Measurements from ENCODE around the gene RIN3. TPM values are rescaled to one million over a fixed set of nuclear protein-coding genes. Genes with fewer than 3 reads are reported as not detected.
"Not testable (repeated sequence)": the region's sequence is repeated elsewhere in the genome, so short reads cannot be mapped to it uniquely, and the experiment has no call there.

RIN3 gene
- total and polyA plus RNA-seq, 7 experiments from 2014 or later = 27.2 to 182 (median 114) TPM

DNA sequence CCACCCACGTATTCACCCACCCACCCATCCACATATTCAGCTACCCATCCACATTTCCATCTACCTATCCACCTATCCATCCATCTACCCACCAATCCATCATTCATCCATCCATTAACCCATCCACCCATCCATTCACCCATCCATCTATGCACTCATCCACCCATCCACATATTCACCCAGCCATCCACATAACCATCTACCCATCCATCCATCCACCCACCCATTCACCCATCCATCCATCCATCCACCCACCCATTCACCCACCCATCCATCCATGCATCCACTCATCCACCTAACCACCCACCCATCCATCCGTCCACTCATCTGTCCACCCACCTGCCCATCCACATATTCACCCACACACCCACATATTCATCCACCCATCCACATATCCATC lies 164.4 kb downstream of the RIN3 start:
- H3K4me1 ChIP-seq (ENCODE audit: control insufficient read depth in 2 of 2, insufficient read depth in 2 of 2, low read length in 2 of 2) = peaks cover 19 to 35% of the 10 kb centered on the region in 2 donors

DNA sequence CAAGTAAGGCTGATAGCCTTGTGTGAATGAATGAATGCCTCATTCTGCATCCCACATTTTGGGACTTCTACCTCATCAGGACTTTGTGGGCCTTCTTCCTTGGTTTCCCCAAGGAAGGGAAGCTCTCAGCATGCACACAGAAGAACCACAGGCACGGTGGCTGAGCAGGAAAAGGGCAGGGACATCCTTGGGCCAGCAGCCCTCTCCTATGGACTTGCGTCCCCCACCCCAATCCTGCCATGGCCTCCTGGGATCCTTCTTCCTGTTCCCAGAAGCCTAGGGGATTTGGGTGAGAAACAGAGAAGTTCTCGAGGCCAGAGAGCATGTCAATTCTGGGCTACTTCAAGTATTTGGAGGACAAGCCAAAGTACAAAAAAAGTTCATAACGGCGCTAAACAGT lies 165.2 kb downstream of the RIN3 start:
- ChIA-PET CTCF (interaction anchor here (1.4 kb wide), 1 partner anchor 68 kb away, joined by 4 read pairs; no protein-coding TSS in a partner anchor), POLR2A (interaction anchor here (1.1 kb wide), 1 partner anchor 26 kb away, joined by 3 read pairs; no protein-coding TSS in a partner anchor)
- peaks cover 0 to 70% (median 48%) of the 10 kb centered on the region in 5 donors for H3K36me3 Mint-ChIP-seq
- peaks cover 22 to 58% (median 46%) of the 10 kb centered on the region in 7 donors for H3K4me1 Mint-ChIP-seq
- peaks cover 19 to 35% of the 10 kb centered on the region in 2 donors for H3K4me1 ChIP-seq (ENCODE audit: control insufficient read depth in 2 of 2, insufficient read depth in 2 of 2, low read length in 2 of 2)
- H3K36me3 ChIP-seq (ENCODE audit: control insufficient read depth in 2 of 3, insufficient read depth in 3 of 3, low read length in 3 of 3) = peaks cover 0 to 91% (median 41%) of the 10 kb centered on the region in 3 experiments
- H3K27me3 Mint-ChIP-seq = no peaks in the 10 kb centered on the region
- peaks cover 0 to 5% (median 0%) of the 10 kb centered on the region in 11 donors for H3K9me3 Mint-ChIP-seq
- no peaks in the 10 kb centered on the region for H3K27me3 ChIP-seq (ENCODE audit: control insufficient read depth in 2 of 2, insufficient read depth in 2 of 2, low read length in 2 of 2)
- no peak for ATAC-seq
- H3K4me3 ChIP-seq (ENCODE audit: low read length) = no peak overlapping the region
- peak overlapping the region; percentile 14 for H3K27ac ChIP-seq (ENCODE audit: low read depth, low read length)
- H3K4me3 Mint-ChIP-seq = peak overlapping the region in 1 of 10 donors; percentile 31
- H3K27ac Mint-ChIP-seq = peak overlapping the region in 4 of 9 donors; percentile 33 to 78 (median 58)
- intact Hi-C loops (cut with micrococcal nuclease) = no loop called here
- no peaks in the 10 kb centered on the region for H3K9me3 ChIP-seq (ENCODE audit: control insufficient read depth in 2 of 3, low read length in 3 of 3)
- DNase-seq = no peak

More for the DNA sequence above, 164.4 kb downstream of the RIN3 start:
- Mint-ChIP-seq H3K4me3 (no peak overlapping the region), H3K27ac (peak overlapping the region in 7 of 9 donors; percentile 14 to 84 (median 67)), H3K9me3 (peaks cover 0 to 5% (median 0%) of the 10 kb centered on the region in 11 donors), H3K27me3 (no peaks in the 10 kb centered on the region), H3K36me3 (peaks cover 0 to 71% (median 48%) of the 10 kb centered on the region in 5 donors), H3K4me1 (peaks cover 23 to 58% (median 51%) of the 10 kb centered on the region in 7 donors)
- ChIA-PET CTCF (interaction anchor here (1.4 to 2.0 kb wide), 2 partner anchors 64 to 67 kb away, joined by 4 to 8 read pairs; no protein-coding TSS in a partner anchor), POLR2A (interaction anchor here (1.7 kb wide), 1 partner anchor 26 kb away, joined by 10 read pairs; no protein-coding TSS in a partner anchor)
- Histone ChIP-seq H3K36me3 (ENCODE audit: control insufficient read depth in 2 of 3, insufficient read depth in 3 of 3, low read length in 3 of 3) (peaks cover 0 to 90% (median 40%) of the 10 kb centered on the region in 3 experiments), H3K4me3 (ENCODE audit: low read length) (no peak overlapping the region), H3K27me3 (ENCODE audit: control insufficient read depth in 2 of 2, insufficient read depth in 2 of 2, low read length in 2 of 2) (no peaks in the 10 kb centered on the region), H3K9me3 (ENCODE audit: control insufficient read depth in 2 of 3, low read length in 3 of 3) (no peaks in the 10 kb centered on the region), H3K27ac (ENCODE audit: low read depth, low read length) (no peak overlapping the region)
- intact Hi-C loops (cut with micrococcal nuclease) = no loop called here
- ATAC-seq = no peak
- DNase-seq = no peak

DNA sequence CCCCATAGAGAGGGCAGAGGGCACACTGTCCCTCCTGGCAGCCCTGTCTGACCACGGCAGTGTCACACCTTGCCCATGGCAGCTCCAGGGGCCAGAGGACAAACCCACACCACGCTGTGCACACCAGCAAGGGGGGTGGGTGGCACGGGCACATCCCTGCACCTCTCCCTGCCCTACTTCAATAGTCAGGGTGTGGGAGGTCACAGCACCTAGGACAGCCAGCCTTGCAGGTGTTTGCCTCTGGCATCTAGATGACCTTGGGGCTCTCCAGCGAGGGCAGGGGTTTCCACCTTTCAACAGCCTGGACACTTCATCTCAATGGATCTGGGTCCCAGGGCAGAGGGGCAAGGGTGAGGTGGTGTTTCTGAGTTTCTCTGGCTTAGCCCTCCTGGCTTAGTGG lies 165.7 kb downstream of the RIN3 start:
- H3K9me3 ChIP-seq (ENCODE audit: control insufficient read depth in 2 of 3, low read length in 3 of 3) = no peaks in the 10 kb centered on the region
- intact Hi-C loops (cut with micrococcal nuclease) = no loop called here
- peaks cover 0 to 91% (median 41%) of the 10 kb centered on the region in 3 experiments for H3K36me3 ChIP-seq (ENCODE audit: control insufficient read depth in 2 of 3, insufficient read depth in 3 of 3, low read length in 3 of 3)

DNA sequence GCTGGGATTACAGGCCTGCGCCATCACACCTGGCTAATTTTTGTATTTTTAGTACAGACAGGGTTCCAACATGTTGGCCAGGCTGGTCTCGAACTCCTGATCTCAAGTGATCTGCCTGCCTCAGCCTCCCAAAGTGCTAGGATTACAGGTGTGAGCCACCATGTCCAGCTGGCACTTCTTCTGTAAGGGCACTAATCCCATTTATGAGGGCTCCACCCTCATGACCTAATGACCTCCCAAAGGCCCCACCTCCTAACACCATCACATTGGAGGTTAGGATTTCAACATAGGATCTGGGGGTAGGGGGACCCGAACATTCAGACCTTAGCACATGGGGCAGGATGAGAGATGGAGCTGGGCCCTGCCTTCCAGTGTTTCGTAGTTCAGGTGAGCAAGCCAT lies 166.7 kb downstream of the RIN3 start:
- H3K27ac Mint-ChIP-seq = peak overlapping the region in 5 of 9 donors; percentile 43 to 95 (median 77)
- H3K9me3 Mint-ChIP-seq; H3K9me3 ChIP-seq (ENCODE audit: control insufficient read depth in 2 of 3, low read length in 3 of 3); H3K27me3 Mint-ChIP-seq; H3K4me3 ChIP-seq (ENCODE audit: low read length); ATAC-seq; DNase-seq; H3K4me3 Mint-ChIP-seq; H3K27me3 ChIP-seq (ENCODE audit: control insufficient read depth in 2 of 2, insufficient read depth in 2 of 2, low read length in 2 of 2): not testable (repeated sequence)
- CTCF ChIA-PET = interaction anchor here (1.3 to 4.2 kb wide), 7 partner anchors 11 to 94 kb away, joined by 3 to 37 read pairs (median 7); no protein-coding TSS in a partner anchor
- Histone ChIP-seq H3K27ac (ENCODE audit: low read depth, low read length) (peak overlapping the region; percentile 63), H3K36me3 (ENCODE audit: control insufficient read depth in 2 of 3, insufficient read depth in 3 of 3, low read length in 3 of 3) (peaks cover 0 to 98% (median 47%) of the 10 kb centered on the region in 3 experiments), H3K4me1 (ENCODE audit: control insufficient read depth in 2 of 2, insufficient read depth in 2 of 2, low read length in 2 of 2) (peaks cover 19 to 30% of the 10 kb centered on the region in 2 donors)
- POLR2A ChIA-PET = interaction anchor here (0.5 to 1.9 kb wide), 5 partner anchors 10 to 65 kb away, joined by 3 to 4 read pairs (median 3); no protein-coding TSS in a partner anchor
- peaks cover 22 to 48% (median 32%) of the 10 kb centered on the region in 7 donors for H3K4me1 Mint-ChIP-seq
- intact Hi-C loops (cut with micrococcal nuclease) = loop anchor here (2.0 to 10.0 kb wide), 7 partner anchors 30 to 546 kb away; partner anchors contain the start of genes RIN3 (in 2 of the 2) and SLC24A4 (in 1 of the 2)
- H3K36me3 Mint-ChIP-seq = peaks cover 0 to 62% (median 48%) of the 10 kb centered on the region in 5 donors

More for the DNA sequence above, 165.7 kb downstream of the RIN3 start:
- H3K4me3 ChIP-seq (ENCODE audit: low read length) = no peak overlapping the region
- H3K4me1 ChIP-seq (ENCODE audit: control insufficient read depth in 2 of 2, insufficient read depth in 2 of 2, low read length in 2 of 2) = peaks cover 19 to 35% of the 10 kb centered on the region in 2 donors
- Mint-ChIP-seq H3K4me1 (peaks cover 22 to 55% (median 41%) of the 10 kb centered on the region in 7 donors), H3K36me3 (peaks cover 0 to 66% (median 48%) of the 10 kb centered on the region in 5 donors), H3K27ac (peak overlapping the region in 6 of 9 donors; percentile 5 to 95 (median 38)), H3K4me3 (no peak overlapping the region), H3K27me3 (no peaks in the 10 kb centered on the region), H3K9me3 (peaks cover 0 to 5% (median 0%) of the 10 kb centered on the region in 11 donors)
- POLR2A ChIA-PET = interaction anchor here (1.1 kb wide), 1 partner anchor 26 kb away, joined by 3 read pairs; no protein-coding TSS in a partner anchor
- CTCF ChIA-PET = no interaction called here
- ATAC-seq (no peak), DNase-seq (no peak)
- H3K27me3 ChIP-seq (ENCODE audit: control insufficient read depth in 2 of 2, insufficient read depth in 2 of 2, low read length in 2 of 2) = no peaks in the 10 kb centered on the region
- peak overlapping the region; percentile 14 for H3K27ac ChIP-seq (ENCODE audit: low read depth, low read length)

DNA sequence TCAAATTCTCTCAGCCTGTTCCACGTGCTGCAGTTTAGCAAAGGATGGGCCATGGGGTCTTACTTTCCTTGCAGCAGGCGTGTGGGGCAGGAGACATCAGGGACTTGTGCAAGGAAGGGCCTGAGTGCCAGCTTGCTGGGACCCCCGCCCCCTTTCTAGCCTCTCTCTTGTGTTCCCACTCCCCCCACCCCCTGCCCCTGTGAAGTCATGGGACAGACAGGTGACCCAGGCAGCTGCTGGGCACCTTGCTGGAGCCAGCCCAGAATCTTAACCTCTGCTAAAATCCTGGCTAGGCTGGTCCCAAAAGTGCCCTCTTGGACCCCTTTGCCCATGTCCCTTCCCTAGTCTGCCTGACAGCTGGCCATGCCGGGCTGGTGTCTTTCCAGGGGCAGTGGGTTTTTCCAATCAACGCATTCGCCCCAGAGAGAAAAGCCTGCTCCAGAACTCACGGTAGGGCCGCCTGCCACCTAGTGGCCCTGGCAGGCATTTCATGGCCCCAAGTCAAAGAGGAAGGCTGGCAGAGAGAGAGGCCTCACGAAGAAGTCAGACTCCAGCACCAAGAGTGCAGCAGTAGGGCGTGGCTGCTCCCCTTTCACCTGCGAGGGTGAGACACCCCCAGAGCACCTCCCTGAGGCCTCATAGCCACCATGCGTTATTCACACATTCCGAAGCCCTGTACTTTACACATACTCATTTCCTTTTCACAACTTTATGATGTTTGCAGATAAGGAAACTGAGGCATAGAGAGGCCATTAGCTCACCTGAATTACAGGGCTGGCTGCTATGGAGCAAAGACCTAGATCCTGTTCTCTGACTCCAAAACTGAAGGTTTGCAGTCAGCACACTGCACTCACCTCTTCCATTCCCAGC lies 167.4 kb downstream of the RIN3 start:
- ChIA-PET CTCF (interaction anchor here (1.0 to 4.2 kb wide), 12 partner anchors 10 to 179 kb away, joined by 3 to 37 read pairs (median 5); no protein-coding TSS in a partner anchor), POLR2A (interaction anchor here (0.5 to 2.0 kb wide), 8 partner anchors 9 to 67 kb away, joined by 3 to 9 read pairs (median 3); no protein-coding TSS in a partner anchor)
- H3K9me3 Mint-ChIP-seq = peaks cover 0 to 5% (median 0%) of the 10 kb centered on the region in 11 donors
- Histone ChIP-seq H3K9me3 (ENCODE audit: control insufficient read depth in 2 of 3, low read length in 3 of 3) (no peaks in the 10 kb centered on the region), H3K4me3 (ENCODE audit: low read length) (no peak overlapping the region), H3K36me3 (ENCODE audit: control insufficient read depth in 2 of 3, insufficient read depth in 3 of 3, low read length in 3 of 3) (peaks cover 0 to 98% (median 53%) of the 10 kb centered on the region in 3 experiments), H3K27me3 (ENCODE audit: control insufficient read depth in 2 of 2, insufficient read depth in 2 of 2, low read length in 2 of 2) (no peaks in the 10 kb centered on the region), H3K4me1 (ENCODE audit: control insufficient read depth in 2 of 2, insufficient read depth in 2 of 2, low read length in 2 of 2) (peaks cover 19 to 24% of the 10 kb centered on the region in 2 donors), H3K27ac (ENCODE audit: low read depth, low read length) (peak overlapping the region; percentile 63)
- peaks cover 15 to 41% (median 26%) of the 10 kb centered on the region in 7 donors for H3K4me1 Mint-ChIP-seq
- H3K27me3 Mint-ChIP-seq = no peaks in the 10 kb centered on the region
- ATAC-seq (peak; percentile 87), DNase-seq (peak; percentile 57 to 79 (median 73))
- H3K36me3 Mint-ChIP-seq = peaks cover 0 to 64% (median 47%) of the 10 kb centered on the region in 5 donors
- intact Hi-C loops (cut with micrococcal nuclease) = loop anchor here (1.0 to 10.0 kb wide), 11 partner anchors 30 to 546 kb away; partner anchors contain the start of genes RIN3 (in 2 of the 2) and SLC24A4 (in 1 of the 2)
- peak overlapping the region in 4 of 10 donors; percentile 8 to 36 (median 27) for H3K4me3 Mint-ChIP-seq
- H3K27ac Mint-ChIP-seq = peak overlapping the region; percentile 34 to 95 (median 86)

Data from naive thymus-derived CD4-positive, alpha-beta T cell (primary cell).